AG08396 (cell line): ENCODE data around the gene BCAN.

ENCODE experiments used
- DNase-seq: peaks from one replicate; pipeline ENCODE4 v3.0.0; 2012; ENCODE audit warnings: low spot score, mixed read lengths

Gene BCAN

DNA sequence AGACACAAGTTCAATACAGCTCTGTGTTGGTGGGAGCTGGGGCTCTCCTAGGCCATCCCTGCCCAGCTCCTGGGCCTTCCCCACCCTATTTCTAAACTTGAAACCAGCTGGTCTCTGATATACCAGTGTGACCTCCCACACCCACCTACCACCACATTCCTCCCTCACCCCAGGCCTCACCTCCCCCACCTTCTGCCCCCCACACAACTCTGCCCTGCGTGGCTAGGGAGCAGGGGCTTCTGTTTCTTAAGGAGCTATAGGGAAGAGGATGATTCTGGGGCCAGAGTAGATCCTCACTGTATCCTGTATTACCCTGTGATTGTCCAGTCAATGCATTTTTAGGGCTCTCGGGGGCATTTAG lies 18.8 kb downstream of the BCAN start:
- no peak for DNase-seq

DNA sequence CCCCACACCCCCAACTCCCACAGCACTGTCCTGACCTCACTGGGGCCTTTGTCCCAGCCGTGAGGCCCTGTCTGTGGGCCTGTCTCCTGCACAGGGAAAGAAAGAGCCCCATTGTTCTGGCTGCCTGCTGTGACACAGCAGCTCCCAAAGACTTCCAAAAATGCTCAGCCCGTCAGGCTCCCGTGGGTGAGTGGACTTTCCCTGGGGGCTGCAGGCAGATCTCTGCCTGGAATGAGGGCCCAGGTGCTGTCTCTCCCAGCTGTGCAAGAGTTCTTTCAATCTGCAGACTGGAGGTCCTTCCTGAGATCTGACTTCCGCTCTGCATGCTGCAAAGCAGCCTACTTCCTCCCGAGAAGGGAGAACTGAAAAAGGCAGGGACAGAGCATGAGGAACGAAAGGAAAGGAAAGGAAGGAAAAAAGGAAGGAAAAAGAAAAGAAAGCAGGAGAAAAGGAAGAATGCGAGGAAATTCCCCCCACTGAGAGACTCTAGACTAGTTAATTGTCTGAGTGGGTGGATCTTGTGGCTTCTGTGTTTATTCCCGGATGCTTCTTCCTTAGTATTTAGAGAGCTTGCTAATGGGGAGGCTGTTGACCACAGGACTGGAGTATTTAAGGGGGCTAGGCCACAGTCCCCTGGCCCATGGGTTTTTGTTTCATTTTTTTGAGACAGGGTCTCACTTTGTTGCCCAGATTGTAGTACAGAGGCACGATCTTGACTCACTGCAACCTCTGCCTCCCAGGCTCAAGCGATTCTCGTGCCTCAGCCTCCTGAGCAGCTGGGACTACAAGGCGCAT lies 20.3 kb downstream of the BCAN start:
- no peak for DNase-seq

DNA sequence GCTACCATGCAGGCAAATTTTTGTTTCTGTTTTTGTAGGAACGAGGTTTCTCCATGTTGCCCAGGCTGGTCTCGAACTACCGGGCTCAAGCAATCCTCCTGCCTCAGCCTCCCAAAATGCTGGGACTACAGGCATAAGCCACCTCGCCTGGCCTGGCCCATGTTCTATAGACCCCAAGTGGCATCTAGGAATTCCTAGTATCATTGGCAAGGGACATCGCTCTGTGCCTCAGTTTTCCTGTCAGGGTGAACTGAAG lies 20.8 kb downstream of the BCAN start:
- DNase-seq: no peak

DNA sequence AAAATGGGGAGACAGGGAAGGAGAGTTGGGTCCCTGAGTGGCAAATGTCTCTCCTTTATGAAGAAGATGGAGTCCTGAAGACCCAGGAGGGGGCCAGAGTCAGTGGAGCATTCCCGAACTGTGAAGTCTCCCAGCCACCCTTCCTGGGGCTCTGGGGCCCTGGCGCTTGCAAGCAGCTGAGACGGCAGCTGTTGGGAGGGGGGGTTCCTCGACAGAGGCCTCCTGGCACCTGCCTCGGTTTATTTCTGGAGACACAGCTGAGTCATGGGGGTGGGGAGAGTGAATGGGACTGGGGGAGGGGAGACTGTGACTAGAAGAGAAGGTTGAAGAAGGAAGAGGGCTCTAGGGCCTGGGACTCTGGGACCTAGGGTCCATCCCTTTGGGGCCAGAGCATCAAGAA lies 21.3 kb downstream of the BCAN start:
- DNase-seq: no peak

DNA sequence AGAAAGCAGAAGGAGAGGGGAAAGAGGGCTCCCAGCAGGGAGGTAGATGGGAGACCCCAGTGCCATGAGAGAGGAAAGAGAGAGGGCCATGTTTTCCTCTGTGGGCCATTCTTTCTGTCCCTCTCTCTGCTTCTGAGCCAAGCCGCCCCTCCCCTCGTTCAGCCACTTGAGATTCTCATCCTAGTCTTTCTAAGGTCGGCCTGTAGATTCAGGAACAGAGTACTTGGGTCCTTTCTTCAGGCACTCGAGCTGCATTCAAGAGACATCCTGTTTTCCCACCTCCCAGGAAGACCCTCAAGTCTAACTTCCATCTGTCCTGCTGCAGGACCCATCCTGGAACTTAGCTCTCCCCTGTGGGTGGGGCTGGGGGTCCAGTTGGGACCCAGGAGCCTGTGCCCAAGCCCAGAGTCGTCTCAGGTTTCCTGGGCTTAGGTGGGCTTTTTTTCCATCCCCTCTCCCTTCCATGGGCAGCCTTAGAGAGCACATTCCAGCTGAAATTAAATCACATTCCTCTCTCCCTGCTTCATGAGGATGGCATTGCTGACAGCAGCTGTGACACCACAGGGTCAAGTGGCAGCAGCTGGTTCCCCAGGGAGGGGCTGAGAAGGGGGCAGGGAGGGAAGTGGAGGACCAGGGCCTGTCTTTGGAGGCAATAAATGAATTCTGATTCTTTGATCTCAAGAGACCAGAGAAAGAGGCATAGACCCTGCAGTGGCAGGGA lies 22.3 kb downstream of the BCAN start:
- DNase-seq: peak; percentile 70

DNA sequence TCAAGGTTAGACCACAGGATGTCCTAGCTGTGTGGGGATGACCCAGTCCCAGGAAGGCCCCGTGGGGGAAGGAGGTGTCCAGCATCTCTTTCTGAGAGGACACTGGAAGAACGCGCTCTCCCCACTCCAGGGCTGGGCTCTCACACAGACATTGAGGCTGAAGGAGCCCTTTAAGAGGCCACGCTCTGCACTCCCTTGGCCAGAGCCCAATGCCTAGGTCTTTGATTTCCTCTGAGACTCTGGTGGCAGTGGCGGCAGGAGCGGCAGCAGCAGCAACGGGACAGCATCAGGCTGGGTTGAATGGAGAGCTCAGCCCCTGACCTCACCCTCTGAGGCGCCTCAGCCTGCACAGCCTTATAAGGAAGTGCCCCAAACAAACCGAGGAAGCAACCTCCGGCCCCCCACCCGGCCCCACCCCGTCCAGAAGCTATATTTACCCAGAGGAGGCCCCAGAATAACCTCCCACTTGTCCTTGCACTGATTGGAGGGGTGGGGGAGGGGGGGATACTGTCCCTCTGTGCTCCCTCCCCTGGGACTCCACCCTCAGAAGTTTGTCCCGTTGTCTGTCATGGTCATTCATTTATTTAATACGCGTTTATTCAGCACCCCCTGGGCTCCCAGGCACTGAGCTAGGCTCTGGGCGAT lies 23.0 kb downstream of the BCAN start:
- DNase-seq: peak; percentile 59

DNA sequence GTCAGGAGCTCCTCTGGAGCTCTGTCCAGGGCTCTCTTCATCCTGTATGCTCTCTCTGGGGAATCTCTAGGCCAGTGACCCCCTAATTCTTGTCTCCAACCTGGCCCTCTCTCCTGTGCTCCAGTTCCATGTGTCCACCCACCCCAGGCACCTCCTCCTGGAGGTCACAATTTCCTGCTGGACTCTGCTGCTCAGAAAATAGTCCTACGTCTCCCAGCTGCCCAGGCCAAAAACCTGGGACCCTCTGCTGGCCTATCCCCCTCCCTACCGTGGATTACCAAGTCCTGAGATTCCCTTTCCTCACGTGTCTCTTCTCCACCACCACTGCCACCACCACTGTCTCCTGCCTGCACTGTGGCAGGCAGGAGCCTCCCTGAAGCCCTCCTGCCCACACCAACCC lies 23.6 kb downstream of the BCAN start:
- DNase-seq: no peak

DNA sequence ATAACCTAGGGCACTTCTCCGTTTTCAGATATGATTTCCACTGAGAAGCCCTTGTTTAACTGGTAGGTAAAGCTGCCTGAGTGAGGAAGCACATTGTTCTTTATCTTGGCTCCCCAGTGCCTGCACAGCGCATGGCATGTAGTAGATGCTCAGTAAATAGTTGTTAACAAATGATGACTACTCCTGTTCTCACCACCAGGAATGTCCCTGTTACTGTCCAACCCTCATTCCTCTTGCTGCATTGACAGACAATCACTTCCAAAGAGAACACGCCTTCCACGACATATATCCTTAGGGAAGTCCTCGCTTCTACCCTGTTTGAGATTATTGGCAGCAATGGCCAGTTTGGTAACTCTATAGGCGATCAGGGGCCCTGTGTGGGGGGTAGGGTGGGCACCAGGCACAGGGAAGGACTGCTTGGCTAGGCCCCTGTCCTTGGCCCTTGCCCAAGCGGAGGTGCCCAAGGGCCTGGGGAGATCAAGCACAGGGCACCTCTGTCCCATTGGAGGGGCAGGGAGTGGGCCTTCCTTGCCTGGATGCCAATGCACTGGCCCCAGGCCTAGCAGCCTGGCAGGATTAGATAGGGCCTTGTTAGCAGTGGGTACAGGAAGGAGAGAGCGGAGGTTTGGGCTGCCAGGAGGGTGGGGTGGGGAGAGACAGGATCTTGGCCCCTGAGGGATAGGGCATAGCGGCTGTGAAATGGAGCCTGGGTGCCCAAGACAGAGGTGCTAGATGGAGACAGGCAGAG lies 25.1 kb downstream of the BCAN start:
- no peak for DNase-seq

DNA sequence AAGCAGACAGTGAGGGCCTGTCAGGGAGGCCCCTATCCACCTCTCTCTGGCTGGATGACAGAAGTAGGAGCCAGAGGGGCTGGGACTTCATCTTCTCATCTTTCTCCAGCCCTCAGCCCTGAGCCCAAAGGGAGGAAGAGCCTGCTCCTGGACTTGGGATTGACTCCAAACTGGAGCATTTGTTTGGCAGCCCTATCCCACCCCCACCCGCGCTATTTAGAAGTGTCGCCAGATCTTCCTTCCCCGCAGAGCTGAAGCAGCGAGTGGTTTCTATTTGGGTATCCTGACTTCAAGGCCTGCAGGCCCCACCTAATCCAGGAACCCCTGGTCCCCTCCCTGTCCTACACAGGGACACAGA lies 25.7 kb downstream of the BCAN start:
- DNase-seq: no peak

DNA sequence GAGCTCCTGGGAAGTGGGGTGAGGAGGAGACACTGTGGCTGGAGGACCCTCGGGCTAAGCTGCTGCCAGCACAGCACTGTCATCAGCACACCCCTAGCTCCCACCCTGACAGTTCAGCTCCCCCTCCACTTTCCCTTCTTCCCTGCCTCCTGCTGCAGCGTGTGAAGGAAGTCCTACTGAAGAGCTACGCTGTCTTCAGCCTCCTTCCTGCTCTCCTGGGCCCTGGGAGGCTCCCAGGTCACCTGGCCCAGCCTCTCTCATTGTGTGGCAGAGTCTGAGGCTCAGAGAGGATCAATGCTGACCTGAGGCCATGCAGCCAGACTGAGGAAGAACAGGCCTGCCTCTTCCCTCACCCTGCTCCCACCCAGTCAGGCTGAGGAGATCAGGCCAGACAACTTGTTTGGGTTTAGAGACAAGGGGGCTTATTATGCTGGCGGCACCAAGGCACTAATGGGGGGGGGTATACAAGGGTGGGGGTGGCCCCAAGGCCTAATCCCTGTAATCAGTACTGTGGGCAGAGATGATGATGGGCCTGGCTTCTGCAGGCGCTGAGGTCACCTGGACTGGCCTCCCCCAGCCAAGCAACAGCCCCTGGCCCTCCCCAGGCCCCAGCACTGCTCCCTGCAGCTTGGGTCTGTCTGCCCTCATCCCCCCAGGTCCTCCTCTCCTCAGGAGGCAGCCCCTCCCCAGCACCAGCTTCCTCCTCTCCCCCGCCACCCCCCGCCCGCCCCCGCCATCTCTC lies 26.2 kb downstream of the BCAN start:
- no peak for DNase-seq

DNA sequence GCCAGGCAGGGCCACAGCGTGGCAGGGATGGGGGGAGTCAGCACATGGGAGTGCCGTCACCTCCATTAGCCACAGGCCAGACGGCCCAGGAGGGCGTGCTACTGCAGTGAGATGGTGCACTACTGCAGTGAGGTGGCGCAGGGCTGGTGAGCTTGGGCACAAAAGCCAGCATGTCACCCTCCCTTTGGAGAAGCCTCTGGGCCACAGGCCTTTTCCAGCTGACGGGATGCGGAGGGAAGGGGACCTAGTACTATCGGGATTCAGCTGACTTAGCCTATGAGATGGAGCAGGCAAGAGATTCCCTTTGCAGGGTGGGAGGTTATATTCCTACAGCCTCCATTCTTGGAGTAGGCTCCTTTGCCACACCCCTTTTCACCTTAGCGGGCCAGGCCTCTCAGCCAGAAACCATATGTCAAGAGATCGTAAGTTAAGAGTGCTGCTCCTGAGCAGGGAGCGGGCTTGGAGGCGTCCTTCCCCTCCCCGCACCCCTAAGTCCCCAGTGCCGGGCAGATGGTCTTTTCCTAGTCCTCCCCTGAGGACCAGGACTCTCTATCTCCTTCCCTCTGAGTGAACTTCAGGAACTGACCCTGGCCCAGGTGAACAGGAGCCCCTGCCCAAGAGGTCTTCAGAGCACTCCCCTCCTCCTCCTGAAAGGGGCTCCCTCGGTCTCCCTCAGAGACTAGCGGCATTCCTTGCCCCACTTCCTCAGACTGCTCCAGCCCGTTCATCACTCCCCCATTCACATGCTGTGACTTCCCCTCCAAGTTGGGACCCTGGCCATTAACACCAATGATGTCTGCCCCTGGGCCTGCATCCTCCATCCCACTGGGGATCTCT lies 27.1 kb downstream of the BCAN start:
- no peak for DNase-seq

DNA sequence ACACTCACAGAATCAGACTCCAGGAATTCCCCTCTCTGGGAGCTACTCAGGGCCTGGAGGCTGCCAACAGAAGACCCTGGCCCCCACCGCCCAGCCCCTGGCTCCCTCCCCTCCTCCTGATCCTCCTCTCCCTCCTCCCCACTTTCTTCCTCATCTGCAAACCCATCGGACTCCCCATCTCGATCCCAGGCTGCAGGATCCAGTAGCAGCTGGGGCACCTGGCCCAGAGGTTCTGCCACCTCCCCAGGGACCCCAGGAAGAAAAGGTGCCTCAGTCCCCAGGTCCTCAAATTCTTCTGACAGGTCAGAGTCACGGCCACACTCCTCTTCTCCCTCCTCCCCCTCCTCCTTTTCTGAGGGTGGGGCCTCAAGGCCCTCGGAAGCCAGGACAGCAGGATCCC lies 27.9 kb downstream of the BCAN start:
- no peak for DNase-seq

DNA sequence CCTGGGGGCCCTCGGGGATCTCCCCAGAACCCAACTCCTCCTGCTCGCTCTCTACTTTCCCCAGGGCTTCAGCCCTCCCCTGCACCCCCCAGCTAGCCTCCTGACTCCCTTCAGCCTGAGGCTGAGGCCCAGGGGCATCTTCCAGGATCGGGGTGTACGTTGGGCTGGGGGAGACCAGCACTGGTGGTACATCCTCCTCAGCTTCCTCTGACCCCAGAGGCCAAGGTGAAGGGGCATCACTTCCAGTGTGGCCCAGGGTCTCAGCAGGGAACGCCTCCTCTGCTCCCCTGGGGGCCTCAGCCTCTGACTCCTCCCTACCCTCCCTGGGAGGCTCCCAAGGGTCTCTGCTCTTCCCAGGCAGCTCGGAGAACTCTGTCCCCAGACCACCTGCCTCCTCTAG lies 28.4 kb downstream of the BCAN start:
- DNase-seq: no peak

DNA sequence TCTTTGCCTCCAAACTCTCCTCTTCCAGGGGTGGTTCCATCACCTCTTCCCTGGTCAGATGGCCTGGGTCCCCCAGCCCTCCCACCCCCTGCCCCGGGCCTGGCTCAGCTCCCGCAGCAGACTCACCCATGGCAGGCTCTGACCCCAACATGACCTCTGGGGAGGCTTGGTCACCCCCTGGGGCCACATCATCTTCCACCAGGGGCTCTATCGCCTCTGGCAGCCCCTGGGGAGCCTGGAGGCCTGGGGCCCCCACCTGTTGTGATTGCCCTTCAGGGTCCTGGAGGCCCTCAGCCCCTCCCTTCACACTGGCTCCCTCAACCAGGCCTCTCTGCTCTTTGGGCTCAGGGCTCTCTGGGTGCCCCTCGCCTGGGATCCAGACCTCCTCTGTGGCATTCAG lies 28.9 kb downstream of the BCAN start:
- DNase-seq: no peak

DNA sequence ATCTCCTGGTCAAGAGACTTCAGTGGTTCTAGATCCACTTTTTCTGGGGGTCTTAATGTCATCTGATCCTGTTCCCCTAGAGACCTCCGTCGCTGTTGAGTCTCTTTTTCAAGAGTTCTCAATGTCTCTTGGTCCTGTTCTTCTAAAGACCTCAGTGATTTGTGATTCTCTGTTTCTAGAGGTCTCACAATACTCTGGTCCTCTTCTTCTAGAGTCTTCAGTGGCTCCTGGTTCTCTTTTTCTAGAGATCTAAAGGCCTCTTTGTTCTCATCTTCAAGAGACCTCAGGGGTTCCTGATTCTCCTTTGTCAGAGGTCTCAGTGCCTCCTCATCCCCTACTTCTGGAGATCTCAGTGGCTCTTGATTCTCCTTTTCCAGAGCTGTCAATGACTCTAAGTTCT lies 29.9 kb downstream of the BCAN start:
- DNase-seq: no peak

DNA sequence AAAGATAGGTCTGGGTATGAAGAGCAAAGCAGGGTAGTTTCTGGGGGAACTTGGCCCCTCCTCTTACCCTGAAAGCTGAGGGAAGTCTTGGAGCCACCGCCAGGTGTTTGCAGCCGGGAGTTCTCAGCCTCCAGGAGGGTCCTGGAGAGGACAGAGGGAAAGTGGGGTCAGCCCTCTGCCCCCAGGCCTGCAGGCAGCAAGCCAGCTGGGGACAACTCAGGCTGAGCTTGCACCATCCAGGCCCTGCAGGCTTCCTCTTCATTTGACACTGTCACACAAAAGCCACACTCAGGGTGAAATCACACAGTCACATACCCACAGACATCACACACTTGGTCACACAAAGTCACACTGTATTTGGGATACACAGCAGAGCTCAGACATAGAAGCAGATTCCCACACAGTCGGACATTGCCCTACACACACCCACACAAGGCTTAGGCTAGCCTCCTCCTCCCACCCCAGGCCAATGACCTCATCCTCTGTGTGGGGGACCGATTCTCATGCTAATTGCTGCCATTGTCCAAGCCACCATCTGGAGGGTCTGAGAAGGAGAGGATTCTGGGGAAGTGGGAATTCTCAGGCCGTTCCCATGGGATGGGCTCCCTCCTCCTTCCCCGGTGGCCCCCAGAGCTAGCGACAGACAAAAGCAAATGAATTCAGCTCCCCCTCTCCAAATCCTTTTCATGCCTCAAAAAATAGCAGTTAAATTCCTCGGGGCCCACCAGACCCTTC lies 31.6 kb downstream of the BCAN start:
- DNase-seq: no peak

DNA sequence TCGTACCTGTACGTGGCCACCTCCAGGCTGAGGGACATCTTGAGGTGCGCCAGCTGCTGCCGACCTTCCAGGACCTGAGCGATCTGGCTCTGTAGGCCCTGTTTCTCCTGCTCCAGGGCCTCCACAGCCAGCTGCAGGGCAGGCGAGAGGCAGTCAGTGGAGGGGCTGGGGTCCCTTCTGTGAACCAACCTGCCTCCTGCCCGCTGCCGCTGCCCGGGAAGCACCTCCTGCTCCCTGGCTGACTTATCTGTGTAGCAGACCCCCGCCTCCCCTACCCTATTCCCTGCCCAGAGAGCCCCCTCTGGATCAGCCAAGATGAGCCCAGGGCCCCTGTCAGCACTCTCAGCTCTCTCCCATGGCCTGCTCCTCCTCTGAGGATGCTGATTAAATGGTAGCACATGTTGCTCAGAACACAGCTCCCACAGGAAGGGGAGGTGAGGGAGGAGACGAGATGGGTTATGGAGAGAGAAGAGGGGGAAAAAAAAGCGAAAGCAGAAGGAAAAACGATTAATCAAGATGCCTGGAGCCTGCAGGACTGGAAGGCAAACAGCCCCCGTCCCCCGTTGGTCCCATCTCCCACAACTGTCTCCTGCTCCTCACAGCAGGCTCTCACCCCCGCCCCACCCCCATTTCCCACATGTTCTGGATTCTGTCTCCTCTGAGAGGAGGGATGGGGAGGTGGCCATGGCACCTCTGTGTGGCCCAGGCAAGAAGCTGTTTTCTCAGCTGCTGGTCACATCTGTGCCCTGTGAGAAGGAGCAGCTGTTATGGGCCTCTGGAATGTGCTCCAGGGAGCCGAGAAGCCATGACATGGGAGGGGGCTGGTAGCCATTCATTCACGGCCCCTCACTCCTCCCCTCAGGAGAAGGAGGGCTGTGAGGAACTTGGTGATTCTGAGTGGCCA lies 33.5 kb downstream of the BCAN start:
- peak; percentile 55 for DNase-seq

DNA sequence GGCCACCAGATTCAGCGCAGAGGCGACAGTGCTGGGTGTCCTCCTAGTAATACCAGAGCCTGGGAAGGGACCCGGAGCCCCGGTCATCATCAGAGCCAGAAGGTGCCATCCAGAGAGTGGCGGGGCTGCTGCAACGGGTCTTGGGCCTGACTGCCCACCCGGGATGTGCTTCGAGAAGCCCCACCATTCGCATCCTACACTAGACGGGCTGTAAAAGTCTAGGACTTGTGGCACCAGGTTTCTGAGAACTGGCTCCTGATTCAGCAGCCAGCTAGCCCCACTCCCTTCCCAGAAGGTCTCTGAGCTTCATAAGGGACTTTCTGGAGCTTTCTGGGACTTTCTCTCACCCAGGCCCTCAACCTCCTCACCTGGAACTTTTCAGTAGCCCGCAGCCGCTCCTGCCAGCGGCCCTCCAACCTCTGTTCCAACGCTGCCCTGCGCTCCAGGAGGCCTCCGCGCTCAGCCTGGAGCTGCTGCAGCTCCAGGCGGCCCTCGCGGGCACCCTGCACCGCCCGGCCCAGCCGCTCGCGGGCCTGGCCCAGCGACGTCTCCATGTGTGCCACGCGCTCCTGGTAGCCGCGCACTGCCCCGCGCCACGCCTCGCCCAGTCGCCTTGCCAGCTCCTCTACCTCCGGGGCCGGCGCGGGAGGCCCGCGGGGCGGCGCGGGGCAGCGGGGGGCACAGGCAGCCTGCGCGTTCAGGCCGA lies 34.4 kb downstream of the BCAN start:
- DNase-seq: peak; percentile 42
